Measurements from ENCODE around the gene FTO. TPM values are rescaled to one million over a fixed set of nuclear protein-coding genes. Genes with fewer than 3 reads are reported as not detected.

The FTO gene
- total RNA-seq, 2 donors from 2014 or later: 73.6 to 90.6 TPM

- no peaks in the 10 kb centered on the region for H3K4me1 ChIP-seq
- no peak for TF ChIP-seq CTCF (IDR thresholded peaks at IDR 0.05)
These were observed 348.3 kb downstream of the FTO start for GRCh38 chr16:54052271-54052670.

GRCh38 chr16:54053891-54054820, 350.2 kb downstream of the FTO start:
- no peak overlapping the region for H3K4me3 ChIP-seq
- H3K27me3 ChIP-seq: no peaks in the 10 kb centered on the region
- H3K4me1 ChIP-seq: no peaks in the 10 kb centered on the region
- peaks cover 5% of the 10 kb centered on the region for H3K36me3 ChIP-seq
- no peak overlapping the region for H3K27ac ChIP-seq
- no peak for DNase-seq (ENCODE audit: low spot score)
- H3K9me3 ChIP-seq: no peaks in the 10 kb centered on the region
- no peak for TF ChIP-seq CTCF (IDR thresholded peaks at IDR 0.05)

More at GRCh38 chr16:54052271-54052670, 348.3 kb downstream of the FTO start:
- Histone ChIP-seq H3K9me3 (no peaks in the 10 kb centered on the region), H3K36me3 (peaks cover 5% of the 10 kb centered on the region), H3K27ac (no peak overlapping the region), H3K4me3 (no peak overlapping the region), H3K27me3 (no peaks in the 10 kb centered on the region)
- no peak for DNase-seq (ENCODE audit: low spot score)

- Histone ChIP-seq H3K27me3 (no peaks in the 10 kb centered on the region), H3K27ac (no peak overlapping the region), H3K4me1 (no peaks in the 10 kb centered on the region), H3K4me3 (no peak overlapping the region), H3K9me3 (no peaks in the 10 kb centered on the region), H3K36me3 (peaks cover 5% of the 10 kb centered on the region)
- TF ChIP-seq CTCF (IDR thresholded peaks at IDR 0.05): no peak
- no peak for DNase-seq (ENCODE audit: low spot score)
These were observed 351.2 kb downstream of the FTO start for GRCh38 chr16:54055191-54055590.

GRCh38 chr16:54055864-54056263, 351.9 kb downstream of the FTO start:
- no peak for DNase-seq (ENCODE audit: low spot score)
- Histone ChIP-seq H3K4me3 (no peak overlapping the region), H3K27ac (no peak overlapping the region), H3K4me1 (no peaks in the 10 kb centered on the region), H3K9me3 (no peaks in the 10 kb centered on the region), H3K27me3 (no peaks in the 10 kb centered on the region), H3K36me3 (peaks cover 5% of the 10 kb centered on the region)
- no peak for TF ChIP-seq CTCF (IDR thresholded peaks at IDR 0.05)

- H3K27ac ChIP-seq: no peak overlapping the region
- DNase-seq (ENCODE audit: low spot score): no peak
- no peaks in the 10 kb centered on the region for H3K4me1 ChIP-seq
- TF ChIP-seq CTCF (IDR thresholded peaks at IDR 0.05): no peak
- peaks cover 5% of the 10 kb centered on the region for H3K36me3 ChIP-seq
- H3K27me3 ChIP-seq: no peaks in the 10 kb centered on the region
- H3K4me3 ChIP-seq: no peak overlapping the region
- H3K9me3 ChIP-seq: no peaks in the 10 kb centered on the region
These were observed 353.0 kb downstream of the FTO start for GRCh38 chr16:54056921-54057320.

Measured in right atrium auricular region (tissue), 2 donors.